IMR-90 (cell line): ENCODE data around the gene KIF6.
"Not testable (repeated sequence)": the region's sequence is repeated elsewhere in the genome, so short reads cannot be mapped to it uniquely, and the experiment has no call there.

ENCODE experiments used
- BHLHE40 ChIP-seq: fragments of 150-350 bp; IDR thresholded peaks from 2 replicates; pipeline ENCODE4 v1.6.1; 2016; ENCODE audit warnings: mild to moderate bottlenecking, low read depth, low read length
- CEBPB ChIP-seq: IDR thresholded peaks from 2 replicates; pipeline ENCODE4 v1.6.1; 2012; ENCODE audit warnings: low read depth, low read length, improper control_type of control experiment
- CTCF ChIP-seq: conservative IDR thresholded peaks from 2 replicates; pipeline ENCODE4 v1.5.1; 2012; ENCODE audit warnings: mild to moderate bottlenecking, low read depth, low read length, improper control_type of control experiment
- ELK1 ChIP-seq: fragments of 150-350 bp; IDR thresholded peaks from 2 replicates; pipeline ENCODE4 v1.6.1; 2016; ENCODE audit warnings: low read depth, mild to moderate bottlenecking, low read length, moderate library complexity, borderline replicate concordance
- FOS ChIP-seq: fragments of 150-350 bp; IDR thresholded peaks from 2 replicates; pipeline ENCODE4 v1.6.1; 2016; ENCODE audit warnings: low read depth, low read length
- MAZ ChIP-seq: IDR thresholded peaks from 2 replicates; pipeline ENCODE4 v1.6.1; 2012; ENCODE audit warnings: low read depth, mild to moderate bottlenecking, low read length, improper control_type of control experiment, moderate library complexity, borderline replicate concordance
- MXI1 ChIP-seq: IDR thresholded peaks from 2 replicates; pipeline ENCODE4 v1.6.1; 2012; ENCODE audit warnings: low read depth, mild to moderate bottlenecking, low read length, moderate library complexity, borderline replicate concordance
- NFE2L2 ChIP-seq: fragments of 150-350 bp; IDR thresholded peaks from 2 replicates; pipeline ENCODE4 v1.6.1; 2016; ENCODE audit warnings: low read depth, mild to moderate bottlenecking, low read length
- POLR2A ChIP-seq: IDR thresholded peaks from 2 replicates; pipeline ENCODE4 v1.6.1; 2012; ENCODE audit warnings: mild to moderate bottlenecking, low read depth, low read length
- RAD21 ChIP-seq: IDR thresholded peaks from 2 replicates; pipeline ENCODE4 v1.6.1; 2012; ENCODE audit warnings: low read length, improper control_type of control experiment
- RCOR1 ChIP-seq: IDR thresholded peaks from 2 replicates; pipeline ENCODE4 v1.6.1; 2012; ENCODE audit warnings: mild to moderate bottlenecking, low read length, improper control_type of control experiment; ENCODE audit not compliant: insufficient replicate concordance
- SMC3 ChIP-seq: fragments of 150-350 bp; IDR thresholded peaks from 2 replicates; pipeline ENCODE4 v1.6.1; 2016; ENCODE audit warnings: low read depth, mild to moderate bottlenecking, antibody characterized with exemption, low read length, moderate library complexity
- USF2 ChIP-seq: fragments of 150-350 bp; IDR thresholded peaks from 2 replicates; pipeline ENCODE4 v1.6.1; 2017; ENCODE audit warnings: mild to moderate bottlenecking, antibody characterized with exemption, low read length, low read depth

- not testable (repeated sequence) for TF ChIP-seq ELK1, CTCF, RAD21, CEBPB, POLR2A, FOS, BHLHE40, MAZ, MXI1, RCOR1, SMC3, USF2, NFE2L2
These were observed 222.7 kb downstream of the KIF6 start for GRCh38 chr6:39502362-39502955.
